Activated B cell treated with CpG ODN at 0.5 μM for 24 hours (primary cell): Measurements from ENCODE around the gene CBX5. TPM values are rescaled to one million over a fixed set of nuclear protein-coding genes. Genes with fewer than 3 reads are reported as not detected.

Experiments
- ATAC-seq: fragments of 200-7000 bp; cut with Tn5 transposase; one replicate; pipeline ENCODE4 v1.10.0; 2021; ENCODE audit warnings: low read depth, mild to moderate bottlenecking, moderate library complexity
- CTCF ChIA-PET: fragments of 350-600 bp; sonication (Branson Sonifier 250); formaldehyde crosslinking; loops from one replicate; lab custom pipeline; 2021; ENCODE audit warnings: antibody characterized with exemption; lab: Charles Lee
- POLR2A ChIA-PET: fragments of 350-600 bp; sonication (Branson Sonifier 250); formaldehyde crosslinking; loops from one replicate; lab custom pipeline; 2021; ENCODE audit warnings: antibody characterized with exemption; lab: Charles Lee
- DNase-seq: peaks from one replicate; pipeline ENCODE4 v3.0.0; 2022
- H3K27ac Mint-ChIP-seq: one replicate; pipeline ENCODE4 v1.8.0; 2020; ENCODE audit warnings: mixed read lengths
- H3K27me3 Mint-ChIP-seq: one replicate; pipeline ENCODE4 v1.8.0; 2021; ENCODE audit warnings: mixed read lengths
- H3K36me3 Mint-ChIP-seq: one replicate; pipeline ENCODE4 v1.8.0; 2021; ENCODE audit warnings: low read depth, mixed read lengths
- H3K4me1 Mint-ChIP-seq: one replicate; pipeline ENCODE4 v1.8.0; 2021; ENCODE audit warnings: mixed read lengths
- H3K4me3 Mint-ChIP-seq: one replicate; pipeline ENCODE4 v1.8.0; 2020; ENCODE audit warnings: mild to moderate bottlenecking, mixed read lengths
- H3K9me3 Mint-ChIP-seq: one replicate; pipeline ENCODE4 v1.8.0; 2020; ENCODE audit warnings: mixed read lengths
- CTCF ChIP-seq: fragments of 200-600 bp; IDR thresholded peaks from one replicate; pipeline ENCODE4 v1.8.0; 2022; ENCODE audit warnings: antibody characterized with exemption, mild to moderate bottlenecking
- intact Hi-C: fragments of 100-400 bp; cut with micrococcal nuclease; formaldehyde crosslinking; loops from one replicate; pipeline ENCODE4 v1.15.1; 2024
- total RNA-seq: library from RNA; stranded (reverse); gene quantifications from 2 replicates; pipeline ENCODE4 v1.2.3, GENCODE V29; 2022

CBX5 gene
- total RNA-seq, 1 donor from 2014 or later, result 77.3 TPM

- Mint-ChIP-seq H3K27me3 (no peaks in the 10 kb centered on the region), H3K4me1 (peaks cover 26% of the 10 kb centered on the region), H3K9me3 (no peaks in the 10 kb centered on the region), H3K4me3 (no peak overlapping the region), H3K27ac (no peak overlapping the region), H3K36me3 (peaks cover 1% of the 10 kb centered on the region)
- no peak for TF ChIP-seq CTCF
- DNase-seq (no peak), ATAC-seq (no peak)
- CTCF ChIA-PET, result interaction anchor here (0.6 to 1.0 kb wide), 2 partner anchors 43 to 177 kb away, joined by 3 read pairs; no protein-coding TSS in a partner anchor
- POLR2A ChIA-PET, result interaction anchor here (0.6 to 2.3 kb wide), 2 partner anchors 8 to 18 kb away, joined by 3 to 12 read pairs; partner anchors contain the start of genes CBX5 and HNRNPA1
- intact Hi-C loops, result no loop called here
These were observed 17.5 kb downstream of the CBX5 start for GRCh38 chr12:54262403-54262925.

- H3K9me3 Mint-ChIP-seq, result no peaks in the 10 kb centered on the region
- H3K36me3 Mint-ChIP-seq, result peaks cover 7% of the 10 kb centered on the region
- peaks cover 26% of the 10 kb centered on the region for H3K4me1 Mint-ChIP-seq
- H3K27me3 Mint-ChIP-seq, result no peaks in the 10 kb centered on the region
- peak overlapping the region; percentile 31 for H3K27ac Mint-ChIP-seq
- POLR2A ChIA-PET, result interaction anchor here (0.6 to 2.3 kb wide), 2 partner anchors 9 to 18 kb away, joined by 3 to 12 read pairs; partner anchors contain the start of genes CBX5 and HNRNPA1
- no peak overlapping the region for H3K4me3 Mint-ChIP-seq
- CTCF ChIA-PET, result no interaction called here
- no peak for DNase-seq
- no peak for TF ChIP-seq CTCF
- no peak for ATAC-seq
- intact Hi-C loops, result no loop called here
These were observed 18.0 kb downstream of the CBX5 start for GRCh38 chr12:54261815-54262402.

- CTCF ChIA-PET, result interaction anchor here (1.0 to 1.5 kb wide), 5 partner anchors 8 to 109 kb away, joined by 3 to 6 read pairs (median 3); partner anchors contain the start of gene COPZ1
- peak overlapping the region; percentile 78 for H3K27ac Mint-ChIP-seq
These were observed 20.5 kb downstream of the CBX5 start for GRCh38 chr12:54259194-54260011.

GRCh38 chr12:54258201-54258681 is 21.7 kb downstream of the CBX5 start:
- Mint-ChIP-seq H3K4me3 (no peak overlapping the region), H3K4me1 (peaks cover 26% of the 10 kb centered on the region), H3K36me3 (peaks cover 26% of the 10 kb centered on the region), H3K27me3 (no peaks in the 10 kb centered on the region), H3K9me3 (no peaks in the 10 kb centered on the region), H3K27ac (no peak overlapping the region)
- intact Hi-C loops, result no loop called here
- ATAC-seq (no peak), DNase-seq (no peak)
- POLR2A ChIA-PET, result interaction anchor here (0.8 to 3.5 kb wide), 4 partner anchors 14 to 100 kb away, joined by 3 to 42 read pairs (median 7); partner anchors contain the start of genes CBX5 and HNRNPA1
- TF ChIP-seq CTCF, result no peak
- CTCF ChIA-PET, result interaction anchor here (1.5 kb wide), 1 partner anchor 50 kb away, joined by 3 read pairs; no protein-coding TSS in a partner anchor

More at GRCh38 chr12:54259194-54260011, 20.5 kb downstream of the CBX5 start:
- intact Hi-C loops, result loop anchor here (1.0 kb wide), 1 partner anchor 21 kb away; the partner anchor contains the start of genes CBX5 and HNRNPA1
- no peaks in the 10 kb centered on the region for H3K9me3 Mint-ChIP-seq
- peak; percentile 88 for ATAC-seq
- H3K4me3 Mint-ChIP-seq, result peak overlapping the region; percentile 80
- no peak for TF ChIP-seq CTCF
- peaks cover 26% of the 10 kb centered on the region for H3K4me1 Mint-ChIP-seq
- DNase-seq, result peak; percentile 50
- POLR2A ChIA-PET, result interaction anchor here (1.3 to 3.5 kb wide), 4 partner anchors 13 to 30 kb away, joined by 3 to 42 read pairs (median 7); partner anchors contain the start of genes CBX5 and HNRNPA1
- peaks cover 24% of the 10 kb centered on the region for H3K36me3 Mint-ChIP-seq
- H3K27me3 Mint-ChIP-seq, result no peaks in the 10 kb centered on the region
